Esophagus squamous epithelium (tissue), 4 donors: ENCODE measurements around the gene MBP.

ENCODE experiments used
- POLR2A ChIP-seq, 4 donors: fragments of 450-650 bp; IDR thresholded peaks; one replicate each; pipeline ENCODE4 v1.6.1; 2017; ENCODE audit warnings: antibody characterized with exemption in 4 of 4, mild to moderate bottlenecking in 4 of 4, moderate library complexity in 3 of 4
- TF ChIP-seq, protein P1 (sequence below), 6 experiments: fragments of 450-650 bp in 4 of 6; fragments of 200-600 bp in 2 of 6; sonication (generic) in 2 of 6; IDR thresholded peaks; one replicate each; pipeline ENCODE4 v1.5.1; 2016 to 2019; ENCODE audit warnings: antibody characterized with exemption in 6 of 6, mild to moderate bottlenecking in 4 of 6, moderate library complexity in 4 of 6

DNA sequence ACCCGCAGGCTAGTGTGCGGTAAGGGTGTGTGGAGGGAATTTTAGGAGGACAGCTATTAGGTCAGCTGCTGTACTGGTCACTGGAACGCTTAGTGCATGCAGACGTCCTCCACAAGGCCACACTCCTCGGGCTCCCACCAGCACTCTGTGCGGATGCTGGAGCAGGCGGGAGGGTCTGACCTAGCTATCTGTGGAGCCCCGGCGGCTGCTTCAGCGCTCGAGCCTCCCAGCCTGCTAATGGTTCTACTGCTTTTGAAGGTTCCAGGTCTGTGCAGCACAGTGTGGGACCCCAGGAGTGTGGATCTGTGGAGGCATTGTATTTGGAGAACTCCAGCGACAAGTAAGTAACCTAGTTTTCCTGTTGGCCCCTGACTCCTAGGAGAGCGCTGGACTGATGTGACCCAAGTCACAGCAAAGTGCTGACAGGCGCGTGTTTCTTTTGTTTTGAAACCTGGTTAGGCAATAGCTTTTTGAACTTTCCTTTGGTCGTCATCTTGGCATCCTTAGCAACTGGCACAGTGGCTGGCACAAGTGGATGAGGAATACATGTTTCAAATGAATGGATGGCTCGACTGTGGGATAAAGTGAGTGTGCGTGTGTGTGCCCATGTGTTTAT lies 196.8 kb downstream of the MBP start:
- TF ChIP-seq, protein P1, sequence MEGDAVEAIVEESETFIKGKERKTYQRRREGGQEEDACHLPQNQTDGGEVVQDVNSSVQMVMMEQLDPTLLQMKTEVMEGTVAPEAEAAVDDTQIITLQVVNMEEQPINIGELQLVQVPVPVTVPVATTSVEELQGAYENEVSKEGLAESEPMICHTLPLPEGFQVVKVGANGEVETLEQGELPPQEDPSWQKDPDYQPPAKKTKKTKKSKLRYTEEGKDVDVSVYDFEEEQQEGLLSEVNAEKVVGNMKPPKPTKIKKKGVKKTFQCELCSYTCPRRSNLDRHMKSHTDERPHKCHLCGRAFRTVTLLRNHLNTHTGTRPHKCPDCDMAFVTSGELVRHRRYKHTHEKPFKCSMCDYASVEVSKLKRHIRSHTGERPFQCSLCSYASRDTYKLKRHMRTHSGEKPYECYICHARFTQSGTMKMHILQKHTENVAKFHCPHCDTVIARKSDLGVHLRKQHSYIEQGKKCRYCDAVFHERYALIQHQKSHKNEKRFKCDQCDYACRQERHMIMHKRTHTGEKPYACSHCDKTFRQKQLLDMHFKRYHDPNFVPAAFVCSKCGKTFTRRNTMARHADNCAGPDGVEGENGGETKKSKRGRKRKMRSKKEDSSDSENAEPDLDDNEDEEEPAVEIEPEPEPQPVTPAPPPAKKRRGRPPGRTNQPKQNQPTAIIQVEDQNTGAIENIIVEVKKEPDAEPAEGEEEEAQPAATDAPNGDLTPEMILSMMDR (IDR thresholded peaks at IDR 0.05) = no peak
- TF ChIP-seq POLR2A (IDR thresholded peaks at IDR 0.05) = no peak
